Inflammatory macrophage treated with lipopolysaccharide for 1 hour (primary cell): ENCODE data around the gene OR52K1.
"Not testable (repeated sequence)": the region's sequence is repeated elsewhere in the genome, so short reads cannot be mapped to it uniquely, and the experiment has no call there.

Experiments
- DNase-seq, 2 donors: peaks; one replicate each; pipeline ENCODE4 v3.0.0-alpha.2; 2020 to 2022

The OR52K1 gene

DNA sequence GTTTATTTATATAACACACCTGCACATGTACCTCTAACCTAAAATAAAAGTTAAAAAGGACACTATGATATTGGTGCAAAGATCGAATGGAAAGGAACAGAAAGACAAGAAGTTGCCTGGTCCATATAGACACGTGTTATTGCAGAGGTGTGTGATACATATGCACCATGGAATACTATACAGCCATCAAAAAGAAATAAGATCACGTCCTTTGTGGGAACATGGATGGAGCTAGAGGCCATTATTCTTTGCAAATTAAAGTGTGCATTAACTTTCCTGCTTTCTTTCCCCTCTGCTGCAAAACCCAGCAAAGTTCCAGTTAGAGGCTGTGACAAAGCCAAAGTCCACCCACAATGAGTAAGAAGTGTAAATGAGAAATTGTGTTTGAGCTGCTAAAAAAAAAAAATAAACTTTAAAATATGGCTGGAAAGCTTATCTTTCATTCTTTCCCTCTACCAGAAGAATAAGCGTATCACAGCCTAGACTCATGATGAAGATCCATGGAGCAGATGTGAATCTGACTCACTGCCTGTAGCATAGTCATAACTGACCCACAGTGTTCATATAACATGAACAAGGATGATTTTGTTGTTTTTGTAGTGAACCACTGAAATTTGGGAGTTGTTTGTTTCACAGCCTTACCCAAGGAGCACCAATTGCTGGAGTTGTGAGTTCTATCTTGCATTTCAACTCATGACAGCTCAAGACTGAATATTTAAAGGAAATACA is 9.6 kb downstream of the OR52K1 start:
- no peak for DNase-seq

DNA sequence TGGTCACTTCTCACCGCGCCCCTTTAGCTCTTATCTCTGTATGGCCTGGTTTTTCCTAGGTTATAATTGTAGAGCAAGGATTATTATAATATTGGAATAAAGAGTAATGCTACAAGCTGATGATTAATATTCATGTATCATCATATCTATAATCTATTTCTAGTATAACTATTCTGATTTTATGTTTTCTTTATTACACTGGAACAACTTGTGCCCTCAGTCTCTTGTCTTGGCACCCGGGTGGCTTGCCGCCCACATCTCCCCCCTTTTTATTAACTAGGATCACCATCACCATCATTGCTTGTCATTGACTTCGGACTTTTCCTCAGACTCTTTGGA is 11.0 kb downstream of the OR52K1 start:
- DNase-seq, result no peak

DNA sequence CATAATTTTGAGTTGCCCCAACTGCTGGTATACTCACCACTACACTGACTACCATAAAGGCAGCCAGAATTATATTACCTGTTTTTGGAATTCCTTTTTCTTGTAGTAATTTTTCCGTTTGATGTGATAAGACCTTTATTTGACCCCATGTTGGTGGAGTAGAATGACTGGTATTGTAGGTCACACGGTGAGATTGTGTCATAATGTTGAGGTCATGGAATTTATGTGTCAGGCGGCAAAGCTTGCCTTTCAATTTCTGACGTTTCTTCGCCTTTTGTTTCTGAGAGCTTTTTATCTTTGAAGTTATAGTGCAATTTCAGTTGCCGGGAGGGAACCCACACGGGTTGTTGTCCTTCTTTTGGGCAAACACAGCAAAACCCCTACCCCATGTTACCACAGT is 13.0 kb downstream of the OR52K1 start:
- DNase-seq, result peak; percentile 25 to 49

DNA sequence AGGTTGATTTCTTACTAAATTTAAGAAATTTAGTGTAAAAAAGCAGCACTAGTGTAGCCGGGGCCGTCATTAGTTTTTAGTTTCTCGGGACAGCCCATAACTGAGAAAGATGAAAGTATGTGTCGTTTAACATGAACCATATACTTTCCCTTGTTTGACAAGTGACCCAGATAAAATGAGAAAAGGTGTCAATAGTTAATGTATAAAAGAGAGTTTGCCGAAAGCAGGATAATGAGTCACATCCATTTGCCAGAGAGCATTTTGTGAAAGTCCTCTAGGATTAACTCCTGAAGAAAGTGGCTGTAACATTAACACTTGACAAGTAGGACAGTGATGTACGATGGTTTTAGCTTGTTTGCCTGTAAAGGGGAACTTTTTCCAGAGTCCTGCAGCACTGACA is 13.5 kb downstream of the OR52K1 start:
- DNase-seq, result no peak

DNA sequence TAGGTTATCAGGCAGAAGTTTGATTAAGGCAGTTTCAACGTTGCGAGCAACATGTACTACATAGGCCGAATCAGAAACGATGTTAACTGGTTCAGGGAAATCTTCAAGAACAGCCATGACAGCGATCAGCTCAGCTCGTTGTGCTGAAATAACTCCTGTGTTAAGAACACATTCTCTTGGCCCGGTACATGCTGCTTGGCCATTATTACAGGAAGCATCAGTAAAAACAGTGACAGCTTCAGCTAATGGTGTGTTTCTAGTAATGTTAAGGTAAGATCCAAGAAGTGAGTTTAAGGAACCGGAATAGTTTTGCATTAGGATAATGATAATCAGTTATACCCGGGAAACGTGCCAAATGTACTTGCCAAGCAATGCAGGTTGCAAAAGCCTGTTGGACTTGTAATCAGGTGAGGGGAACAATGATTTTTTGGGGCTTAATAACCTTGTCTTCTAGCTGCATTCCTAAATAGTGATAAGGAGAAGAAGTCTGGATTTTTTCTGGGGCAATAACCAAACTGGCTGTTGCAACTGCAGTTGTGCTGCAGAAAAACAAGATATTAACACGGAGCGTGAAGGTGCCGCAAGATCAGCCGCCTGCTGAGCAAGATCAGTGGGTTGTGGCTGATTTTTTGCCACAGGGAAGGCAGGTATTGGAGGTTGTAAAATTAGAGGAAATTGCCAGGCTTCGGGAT is 14.3 kb downstream of the OR52K1 start:
- DNase-seq, result no peak

DNA sequence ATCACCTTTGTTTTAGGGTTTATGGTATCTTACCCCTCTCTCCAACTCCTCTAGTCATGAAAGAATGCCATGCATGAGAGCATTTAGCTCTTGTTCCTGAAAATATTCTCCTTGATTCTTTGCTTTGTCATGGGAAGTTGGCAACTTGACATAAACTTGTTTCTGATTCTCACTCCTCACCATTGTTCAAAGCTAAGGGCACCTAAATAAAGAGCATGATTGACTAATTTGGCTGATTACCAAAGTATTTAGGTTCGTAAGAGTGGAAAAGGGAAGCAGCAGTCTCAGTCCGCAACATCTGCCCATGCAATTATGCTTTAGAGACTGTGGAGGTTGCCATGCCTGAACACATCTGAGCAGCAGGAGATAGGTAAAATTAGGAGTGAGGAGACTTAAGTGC is 26.4 kb downstream of the OR52K1 start:
- DNase-seq, result no peak

DNA sequence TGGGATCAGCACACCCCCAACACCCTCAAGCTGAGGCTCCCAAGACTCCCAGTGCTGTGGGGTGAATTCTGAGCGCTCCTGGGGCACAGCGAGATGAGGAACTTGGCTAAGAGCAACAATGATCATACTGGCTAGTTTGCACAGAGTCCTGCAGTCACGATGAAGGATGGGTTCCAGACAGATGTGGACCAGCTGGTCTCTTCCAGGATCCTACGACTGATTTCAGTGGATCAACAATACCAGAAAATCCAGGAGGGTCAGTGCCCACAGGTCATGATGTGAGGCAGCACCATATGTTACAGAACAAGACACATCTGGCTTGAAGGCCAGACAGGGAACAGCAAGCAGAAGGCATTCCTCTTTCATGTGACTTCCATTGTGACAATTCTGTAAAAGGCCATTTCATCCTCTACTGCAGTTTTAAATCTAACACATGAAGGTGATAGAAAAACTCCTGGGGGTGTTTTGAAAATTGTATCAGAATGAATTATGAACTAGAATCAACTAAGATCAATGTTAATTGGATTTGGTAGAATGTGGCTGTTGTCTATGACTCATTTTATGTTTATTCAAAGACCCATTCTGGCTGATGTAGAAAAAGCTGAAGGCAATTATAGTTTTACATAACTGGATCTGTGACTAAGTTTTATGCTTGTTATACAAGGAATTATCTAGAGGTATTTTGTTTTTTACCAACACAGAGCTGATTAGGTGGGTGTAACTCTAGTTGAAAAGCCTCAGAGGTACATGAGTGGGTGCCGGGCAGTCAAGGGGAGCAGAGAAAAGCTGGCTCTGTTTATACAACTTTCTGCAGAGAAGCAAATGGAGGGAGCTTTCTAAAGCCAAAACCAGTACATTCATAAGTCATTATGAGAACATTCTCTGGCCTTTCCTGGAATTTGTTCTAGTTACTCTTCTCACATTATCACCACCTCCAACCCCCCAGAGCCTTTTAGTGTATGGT is 29.1 kb downstream of the OR52K1 start:
- no peak for DNase-seq

DNA sequence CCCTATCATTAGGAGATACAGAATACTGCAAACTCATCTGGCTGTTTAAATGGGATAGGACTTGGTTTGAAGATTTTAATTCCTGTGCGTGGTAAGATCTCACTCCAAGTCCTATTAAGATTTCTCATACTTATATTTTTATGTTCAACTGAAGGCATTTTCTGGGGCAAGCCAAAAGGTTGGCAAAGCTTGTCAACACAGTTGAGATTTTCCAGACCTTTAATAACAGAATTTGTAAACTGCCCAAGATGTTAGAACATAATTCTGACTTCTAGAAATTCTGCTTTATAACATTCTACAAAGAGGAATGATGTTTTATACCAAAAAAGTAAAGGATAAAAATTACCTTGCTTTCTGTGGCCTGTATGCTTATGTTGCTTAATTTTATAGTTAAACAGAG is 31.8 kb downstream of the OR52K1 start:
- no peak for DNase-seq

DNA sequence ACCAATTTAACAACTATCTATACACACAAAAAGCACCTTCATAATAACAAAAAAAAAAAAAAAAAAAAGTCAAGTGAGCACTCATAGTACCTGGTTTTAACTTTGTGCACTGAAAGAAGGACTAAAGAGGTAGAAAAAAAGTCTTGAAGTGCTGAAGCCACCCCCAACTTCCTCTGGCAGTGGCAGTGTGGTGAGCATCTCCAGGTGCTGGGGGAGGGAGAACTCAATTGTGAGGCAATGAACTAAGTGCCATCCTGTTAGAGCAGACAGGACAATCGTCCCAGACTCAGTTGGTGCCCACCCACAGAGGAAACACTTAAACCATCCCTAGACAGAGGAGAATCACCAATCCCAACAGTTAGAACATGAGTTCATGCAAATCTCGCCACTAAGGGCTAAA is 39.9 kb downstream of the OR52K1 start:
- no peak for DNase-seq

DNA sequence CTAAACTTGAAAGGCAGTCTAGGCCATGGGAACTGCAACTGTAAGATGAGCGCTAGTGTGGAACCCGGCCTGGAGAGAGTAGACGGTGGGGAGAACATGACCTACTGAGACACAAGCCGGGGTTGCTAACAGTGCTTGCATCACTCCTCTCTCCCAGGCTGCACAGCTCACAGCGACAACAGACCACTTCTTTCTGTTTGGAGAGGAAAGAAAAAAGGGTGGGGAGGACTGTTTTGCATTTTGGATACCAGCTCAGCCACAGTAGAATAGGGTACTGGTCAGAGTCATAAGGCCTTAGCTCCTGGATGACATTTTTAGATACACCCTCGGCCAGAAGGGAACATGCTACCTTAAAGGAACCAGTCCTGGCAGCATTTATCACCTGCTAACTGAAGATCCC is 40.3 kb downstream of the OR52K1 start:
- DNase-seq, result no peak

DNA sequence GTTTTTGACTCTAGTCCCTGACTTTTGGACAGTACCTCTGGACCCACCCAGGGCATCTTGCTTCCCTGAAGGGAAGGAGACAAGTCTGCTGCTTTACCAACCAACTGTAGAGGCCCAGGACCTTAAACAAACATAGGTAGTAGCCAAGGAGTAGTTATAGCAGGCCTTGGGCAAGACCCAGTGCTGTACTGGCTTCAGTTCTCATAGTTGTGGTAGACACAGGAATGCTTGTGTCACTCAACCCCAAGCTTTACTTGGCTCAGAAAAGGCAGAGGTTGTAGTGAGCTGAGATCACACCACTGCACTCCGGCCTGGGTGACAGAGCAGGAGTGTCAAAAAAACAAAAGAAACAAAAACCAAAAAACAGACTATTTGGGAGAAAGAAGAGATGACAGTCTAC is 41.2 kb downstream of the OR52K1 start:
- no peak for DNase-seq

DNA sequence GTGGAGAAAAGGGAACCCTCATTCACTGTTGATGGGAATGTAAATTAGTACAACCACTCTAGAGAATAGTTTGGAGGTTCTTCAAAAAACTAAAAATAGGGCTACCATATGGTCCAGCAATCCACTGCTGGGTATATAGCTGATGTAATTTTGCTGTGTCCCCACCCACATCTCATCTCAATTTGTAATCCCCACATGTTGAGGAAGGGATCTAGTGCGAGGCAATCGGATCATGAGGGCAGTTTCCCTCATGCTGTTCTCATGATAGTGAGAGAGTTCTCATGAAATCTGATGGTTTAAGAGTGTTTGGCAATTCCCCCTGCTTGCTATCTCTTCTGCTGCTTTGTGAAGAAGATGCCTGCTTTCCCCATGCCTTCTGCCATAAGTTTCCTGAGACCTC is 45.5 kb downstream of the OR52K1 start:
- peak; percentile 27 to 60 for DNase-seq

DNA sequence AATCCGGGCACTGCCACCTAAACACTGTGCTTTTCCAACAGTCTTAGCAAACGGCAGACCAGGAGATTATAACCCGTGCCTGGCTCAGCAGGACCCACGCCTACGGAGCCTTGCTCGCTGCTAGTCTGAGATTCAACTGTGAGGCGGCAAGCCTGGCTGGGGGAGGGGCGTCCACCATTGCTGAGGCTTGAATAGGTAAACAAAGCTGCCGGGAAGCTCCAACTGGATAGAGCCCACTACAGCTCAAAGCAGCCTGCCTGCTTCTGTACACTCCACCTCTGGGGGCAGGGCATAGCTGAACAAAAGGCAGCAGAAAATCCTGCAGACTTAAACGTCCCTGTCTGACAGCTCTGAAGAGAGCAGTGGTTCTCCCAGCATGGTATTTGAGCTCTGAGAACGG is 49.2 kb downstream of the OR52K1 start:
- DNase-seq, result not testable (repeated sequence)

DNA sequence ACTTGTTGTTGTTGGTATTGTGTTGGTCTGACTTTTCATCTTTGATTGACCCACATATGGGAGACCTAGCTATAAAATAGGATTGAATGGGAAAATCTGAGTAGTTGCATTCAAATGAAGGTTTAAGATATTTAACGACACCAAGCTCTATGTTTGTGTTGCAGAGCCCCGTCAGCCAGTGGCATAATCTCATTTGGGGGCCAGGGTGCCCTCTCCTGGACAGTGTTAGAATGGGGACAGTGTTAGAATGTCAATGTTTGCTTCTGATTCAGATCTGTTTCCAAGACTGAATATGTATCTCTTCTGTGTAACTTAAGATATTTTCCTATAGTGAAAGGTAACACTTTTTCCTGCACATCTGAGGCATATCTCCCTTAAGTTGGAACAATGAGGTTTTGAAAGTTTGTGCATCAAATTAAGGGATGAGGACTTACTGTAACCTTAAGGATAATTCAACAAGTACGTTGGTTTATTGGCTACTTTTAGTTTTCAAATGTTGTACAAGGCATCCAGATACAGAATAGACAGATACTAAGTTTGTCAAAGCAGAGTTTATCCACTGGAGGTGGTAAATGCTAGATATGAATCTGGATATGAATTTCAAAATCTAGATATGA is 57.3 kb downstream of the OR52K1 start:
- DNase-seq, result peak; percentile 13 to 79

DNA sequence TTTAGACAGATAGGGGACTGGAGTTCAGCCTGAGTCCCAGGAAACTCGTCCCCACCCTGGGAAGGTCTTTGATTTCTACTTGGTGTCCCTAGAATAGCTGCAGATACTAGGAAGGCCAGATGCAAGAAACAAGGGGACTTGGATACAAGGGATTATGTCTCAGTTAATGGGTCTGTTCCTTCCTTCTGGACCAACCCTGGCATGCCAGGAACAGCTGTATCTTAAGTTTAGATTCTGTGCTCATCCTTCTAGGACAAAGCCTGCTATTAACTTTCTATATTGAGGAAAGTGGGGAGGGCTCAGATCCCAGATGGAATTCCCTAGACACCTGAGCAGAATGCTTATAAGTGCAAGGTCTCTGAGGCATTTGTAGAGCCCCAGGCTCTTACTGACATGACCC is 58.6 kb downstream of the OR52K1 start:
- no peak for DNase-seq
